ENCODE measurements around the gene TULP4. TPM values are rescaled to one million over a fixed set of nuclear protein-coding genes. Genes with fewer than 3 reads are reported as not detected.

Gene TULP4
- total and polyA plus RNA-seq, 7 experiments from 2014 or later = 33.3 to 79.0 (median 51.8) TPM

GRCh38 chr6:158377860-158378259 lies 65.6 kb downstream of the TULP4 start:
- no peak for ATAC-seq
- Mint-ChIP-seq H3K27ac (no peak overlapping the region), H3K4me3 (no peak overlapping the region), H3K27me3 (no peaks in the 10 kb centered on the region), H3K36me3 (peaks cover 0 to 20% (median 4%) of the 10 kb centered on the region in 5 donors), H3K4me1 (peaks cover 0 to 33% (median 26%) of the 10 kb centered on the region in 7 donors), H3K9me3 (no peaks in the 10 kb centered on the region)
- ChIA-PET POLR2A (no interaction called here), CTCF (no interaction called here)
- intact Hi-C loops (cut with micrococcal nuclease) = no loop called here
- Histone ChIP-seq H3K27ac (ENCODE audit: low read depth, low read length) (no peak overlapping the region), H3K36me3 (ENCODE audit: control insufficient read depth in 2 of 3, insufficient read depth in 3 of 3, low read length in 3 of 3) (no peaks in the 10 kb centered on the region), H3K27me3 (ENCODE audit: control insufficient read depth in 2 of 2, insufficient read depth in 2 of 2, low read length in 2 of 2) (no peaks in the 10 kb centered on the region), H3K4me3 (ENCODE audit: low read length) (no peak overlapping the region), H3K9me3 (ENCODE audit: control insufficient read depth in 2 of 3, low read length in 3 of 3) (no peaks in the 10 kb centered on the region), H3K4me1 (ENCODE audit: control insufficient read depth in 2 of 2, insufficient read depth in 2 of 2, low read length in 2 of 2) (no peaks in the 10 kb centered on the region)
- no peak for DNase-seq

- Mint-ChIP-seq H3K4me3 (no peak overlapping the region), H3K4me1 (peaks cover 0 to 36% (median 33%) of the 10 kb centered on the region in 7 donors), H3K27me3 (no peaks in the 10 kb centered on the region), H3K36me3 (peaks cover 0 to 18% (median 4%) of the 10 kb centered on the region in 5 donors), H3K9me3 (no peaks in the 10 kb centered on the region), H3K27ac (no peak overlapping the region)
- H3K9me3 ChIP-seq (ENCODE audit: control insufficient read depth in 2 of 3, low read length in 3 of 3) = no peaks in the 10 kb centered on the region
- no peak overlapping the region for H3K27ac ChIP-seq (ENCODE audit: low read depth, low read length)
- no peaks in the 10 kb centered on the region for H3K36me3 ChIP-seq (ENCODE audit: control insufficient read depth in 2 of 3, insufficient read depth in 3 of 3, low read length in 3 of 3)
- POLR2A ChIA-PET = no interaction called here
- no peak overlapping the region for H3K4me3 ChIP-seq (ENCODE audit: low read length)
- H3K27me3 ChIP-seq (ENCODE audit: control insufficient read depth in 2 of 2, insufficient read depth in 2 of 2, low read length in 2 of 2) = no peaks in the 10 kb centered on the region
- CTCF ChIA-PET = no interaction called here
- intact Hi-C loops (cut with micrococcal nuclease) = no loop called here
- no peak for DNase-seq
- no peaks in the 10 kb centered on the region for H3K4me1 ChIP-seq (ENCODE audit: control insufficient read depth in 2 of 2, insufficient read depth in 2 of 2, low read length in 2 of 2)
- ATAC-seq = no peak
These were observed 67.1 kb downstream of the TULP4 start for GRCh38 chr6:158379336-158379735.

- ATAC-seq = no peak
- H3K27ac Mint-ChIP-seq = no peak overlapping the region
These were observed 68.9 kb downstream of the TULP4 start for GRCh38 chr6:158381214-158381613.

GRCh38 chr6:158382491-158382890 lies 70.2 kb downstream of the TULP4 start:
- Mint-ChIP-seq H3K27me3 (no peaks in the 10 kb centered on the region), H3K9me3 (no peaks in the 10 kb centered on the region), H3K36me3 (peaks cover 0 to 6% (median 0%) of the 10 kb centered on the region in 5 donors), H3K4me1 (peaks cover 0 to 44% (median 37%) of the 10 kb centered on the region in 7 donors), H3K27ac (no peak overlapping the region), H3K4me3 (no peak overlapping the region)
- no peaks in the 10 kb centered on the region for H3K36me3 ChIP-seq (ENCODE audit: control insufficient read depth in 2 of 3, insufficient read depth in 3 of 3, low read length in 3 of 3)
- no peaks in the 10 kb centered on the region for H3K27me3 ChIP-seq (ENCODE audit: control insufficient read depth in 2 of 2, insufficient read depth in 2 of 2, low read length in 2 of 2)
- ATAC-seq = no peak
- CTCF ChIA-PET = no interaction called here
- H3K4me1 ChIP-seq (ENCODE audit: control insufficient read depth in 2 of 2, insufficient read depth in 2 of 2, low read length in 2 of 2) = no peaks in the 10 kb centered on the region
- H3K9me3 ChIP-seq (ENCODE audit: control insufficient read depth in 2 of 3, low read length in 3 of 3) = no peaks in the 10 kb centered on the region
- intact Hi-C loops (cut with micrococcal nuclease) = no loop called here
- POLR2A ChIA-PET = interaction anchor here (0.6 kb wide), 1 partner anchor 161 kb away, joined by 4 read pairs; no protein-coding TSS in a partner anchor
- no peak overlapping the region for H3K4me3 ChIP-seq (ENCODE audit: low read length)
- no peak for DNase-seq
- no peak overlapping the region for H3K27ac ChIP-seq (ENCODE audit: low read depth, low read length)

More at GRCh38 chr6:158381214-158381613, 68.9 kb downstream of the TULP4 start:
- no peak overlapping the region for H3K27ac ChIP-seq (ENCODE audit: low read depth, low read length)
- Mint-ChIP-seq H3K9me3 (no peaks in the 10 kb centered on the region), H3K4me1 (peaks cover 0 to 43% (median 36%) of the 10 kb centered on the region in 7 donors), H3K36me3 (peaks cover 0 to 8% (median 0%) of the 10 kb centered on the region in 5 donors), H3K4me3 (no peak overlapping the region), H3K27me3 (no peaks in the 10 kb centered on the region)
- no peaks in the 10 kb centered on the region for H3K9me3 ChIP-seq (ENCODE audit: control insufficient read depth in 2 of 3, low read length in 3 of 3)
- no peak for DNase-seq
- H3K4me1 ChIP-seq (ENCODE audit: control insufficient read depth in 2 of 2, insufficient read depth in 2 of 2, low read length in 2 of 2) = no peaks in the 10 kb centered on the region
- H3K36me3 ChIP-seq (ENCODE audit: control insufficient read depth in 2 of 3, insufficient read depth in 3 of 3, low read length in 3 of 3) = no peaks in the 10 kb centered on the region
- CTCF ChIA-PET = no interaction called here
- no peaks in the 10 kb centered on the region for H3K27me3 ChIP-seq (ENCODE audit: control insufficient read depth in 2 of 2, insufficient read depth in 2 of 2, low read length in 2 of 2)
- no peak overlapping the region for H3K4me3 ChIP-seq (ENCODE audit: low read length)
- intact Hi-C loops (cut with micrococcal nuclease) = no loop called here
- POLR2A ChIA-PET = no interaction called here

- no peaks in the 10 kb centered on the region for H3K36me3 ChIP-seq (ENCODE audit: control insufficient read depth in 2 of 3, insufficient read depth in 3 of 3, low read length in 3 of 3)
- intact Hi-C loops (cut with micrococcal nuclease) = no loop called here
- Mint-ChIP-seq H3K36me3 (peaks cover 0 to 6% (median 0%) of the 10 kb centered on the region in 5 donors), H3K4me3 (no peak overlapping the region), H3K27ac (no peak overlapping the region), H3K27me3 (no peaks in the 10 kb centered on the region), H3K4me1 (peaks cover 0 to 44% (median 37%) of the 10 kb centered on the region in 7 donors), H3K9me3 (no peaks in the 10 kb centered on the region)
- DNase-seq (no peak), ATAC-seq (no peak)
- no peaks in the 10 kb centered on the region for H3K27me3 ChIP-seq (ENCODE audit: control insufficient read depth in 2 of 2, insufficient read depth in 2 of 2, low read length in 2 of 2)
- ChIA-PET POLR2A (no interaction called here), CTCF (no interaction called here)
- H3K9me3 ChIP-seq (ENCODE audit: control insufficient read depth in 2 of 3, low read length in 3 of 3) = no peaks in the 10 kb centered on the region
- H3K4me1 ChIP-seq (ENCODE audit: control insufficient read depth in 2 of 2, insufficient read depth in 2 of 2, low read length in 2 of 2) = no peaks in the 10 kb centered on the region
- no peak overlapping the region for H3K4me3 ChIP-seq (ENCODE audit: low read length)
- no peak overlapping the region for H3K27ac ChIP-seq (ENCODE audit: low read depth, low read length)
These were observed 70.8 kb downstream of the TULP4 start for GRCh38 chr6:158383057-158383456.

GRCh38 chr6:158383542-158383941 lies 71.3 kb downstream of the TULP4 start:
- peaks cover 0 to 5% (median 0%) of the 10 kb centered on the region in 5 donors for H3K36me3 Mint-ChIP-seq

GRCh38 chr6:158384671-158385110 lies 72.4 kb downstream of the TULP4 start:
- ATAC-seq = no peak
- Mint-ChIP-seq H3K4me3 (no peak overlapping the region), H3K9me3 (no peaks in the 10 kb centered on the region), H3K27ac (no peak overlapping the region), H3K27me3 (no peaks in the 10 kb centered on the region), H3K36me3 (no peaks in the 10 kb centered on the region), H3K4me1 (peaks cover 0 to 39% (median 31%) of the 10 kb centered on the region in 7 donors)
- H3K27ac ChIP-seq (ENCODE audit: low read depth, low read length) = no peak overlapping the region
- H3K27me3 ChIP-seq (ENCODE audit: control insufficient read depth in 2 of 2, insufficient read depth in 2 of 2, low read length in 2 of 2) = no peaks in the 10 kb centered on the region
- no peaks in the 10 kb centered on the region for H3K9me3 ChIP-seq (ENCODE audit: control insufficient read depth in 2 of 3, low read length in 3 of 3)
- no peak overlapping the region for H3K4me3 ChIP-seq (ENCODE audit: low read length)
- CTCF ChIA-PET = interaction anchor here (0.8 kb wide), 1 partner anchor 170 kb away, joined by 3 read pairs; no protein-coding TSS in a partner anchor
- intact Hi-C loops (cut with micrococcal nuclease) = no loop called here
- no peaks in the 10 kb centered on the region for H3K4me1 ChIP-seq (ENCODE audit: control insufficient read depth in 2 of 2, insufficient read depth in 2 of 2, low read length in 2 of 2)
- no peak for DNase-seq
- POLR2A ChIA-PET = no interaction called here
- H3K36me3 ChIP-seq (ENCODE audit: control insufficient read depth in 2 of 3, insufficient read depth in 3 of 3, low read length in 3 of 3) = no peaks in the 10 kb centered on the region

More at GRCh38 chr6:158383542-158383941, 71.3 kb downstream of the TULP4 start:
- ATAC-seq = no peak
- Mint-ChIP-seq H3K4me3 (no peak overlapping the region), H3K27me3 (no peaks in the 10 kb centered on the region), H3K27ac (peak overlapping the region in 2 of 9 donors; percentile 16 to 23), H3K9me3 (no peaks in the 10 kb centered on the region), H3K4me1 (peaks cover 0 to 44% (median 37%) of the 10 kb centered on the region in 7 donors)
- no peak overlapping the region for H3K27ac ChIP-seq (ENCODE audit: low read depth, low read length)
- no peak overlapping the region for H3K4me3 ChIP-seq (ENCODE audit: low read length)
- CTCF ChIA-PET = no interaction called here
- H3K27me3 ChIP-seq (ENCODE audit: control insufficient read depth in 2 of 2, insufficient read depth in 2 of 2, low read length in 2 of 2) = no peaks in the 10 kb centered on the region
- POLR2A ChIA-PET = no interaction called here
- no peak for DNase-seq
- intact Hi-C loops (cut with micrococcal nuclease) = no loop called here
- H3K9me3 ChIP-seq (ENCODE audit: control insufficient read depth in 2 of 3, low read length in 3 of 3) = no peaks in the 10 kb centered on the region
- H3K4me1 ChIP-seq (ENCODE audit: control insufficient read depth in 2 of 2, insufficient read depth in 2 of 2, low read length in 2 of 2) = no peaks in the 10 kb centered on the region
- H3K36me3 ChIP-seq (ENCODE audit: control insufficient read depth in 2 of 3, insufficient read depth in 3 of 3, low read length in 3 of 3) = no peaks in the 10 kb centered on the region

All from naive thymus-derived CD4-positive, alpha-beta T cell (primary cell).